ENCODE data around the gene GDPD5.
A peak's percentile ranks its signal among the peaks of the same experiment; 100 is the strongest.

GDPD5 gene

DNA sequence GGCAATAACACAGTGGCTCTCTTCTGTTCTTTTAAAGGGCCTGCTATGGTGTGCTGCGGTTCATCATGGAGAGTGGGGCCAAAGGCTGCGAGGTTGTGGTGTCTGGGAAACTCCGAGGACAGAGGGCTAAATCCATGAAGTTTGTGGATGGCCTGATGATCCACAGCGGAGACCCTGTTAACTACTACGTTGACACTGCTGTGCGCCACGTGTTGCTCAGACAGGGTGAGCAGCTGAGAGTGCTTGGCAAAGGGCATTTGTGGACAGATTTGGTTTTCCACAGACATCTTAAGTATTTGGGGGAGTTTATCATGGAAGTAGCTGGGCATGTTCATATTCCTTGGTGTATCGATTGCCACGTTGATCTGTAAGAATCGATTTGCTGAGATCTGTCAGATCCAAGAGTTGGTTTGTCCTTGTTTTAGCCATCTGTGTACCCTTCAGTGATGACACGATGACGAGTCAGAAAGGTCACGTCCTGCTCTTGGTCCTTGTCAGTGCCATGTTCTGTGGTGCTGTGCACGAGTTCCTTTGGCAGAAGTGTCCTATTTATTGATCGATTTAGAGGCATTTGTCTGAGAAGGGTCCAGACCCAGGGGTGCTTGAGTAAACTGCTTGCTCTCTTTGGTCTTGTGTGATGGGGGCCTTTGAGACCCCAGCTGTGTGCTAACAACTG is 121.6 kb downstream of the GDPD5 start:
- no peak overlapping the region for H3K4me3 ChIP-seq (ENCODE audit: control insufficient read depth, low read depth, low read length)
- no peak for DNase-seq (ENCODE audit: low read depth)
- TF ChIP-seq, protein P1, sequence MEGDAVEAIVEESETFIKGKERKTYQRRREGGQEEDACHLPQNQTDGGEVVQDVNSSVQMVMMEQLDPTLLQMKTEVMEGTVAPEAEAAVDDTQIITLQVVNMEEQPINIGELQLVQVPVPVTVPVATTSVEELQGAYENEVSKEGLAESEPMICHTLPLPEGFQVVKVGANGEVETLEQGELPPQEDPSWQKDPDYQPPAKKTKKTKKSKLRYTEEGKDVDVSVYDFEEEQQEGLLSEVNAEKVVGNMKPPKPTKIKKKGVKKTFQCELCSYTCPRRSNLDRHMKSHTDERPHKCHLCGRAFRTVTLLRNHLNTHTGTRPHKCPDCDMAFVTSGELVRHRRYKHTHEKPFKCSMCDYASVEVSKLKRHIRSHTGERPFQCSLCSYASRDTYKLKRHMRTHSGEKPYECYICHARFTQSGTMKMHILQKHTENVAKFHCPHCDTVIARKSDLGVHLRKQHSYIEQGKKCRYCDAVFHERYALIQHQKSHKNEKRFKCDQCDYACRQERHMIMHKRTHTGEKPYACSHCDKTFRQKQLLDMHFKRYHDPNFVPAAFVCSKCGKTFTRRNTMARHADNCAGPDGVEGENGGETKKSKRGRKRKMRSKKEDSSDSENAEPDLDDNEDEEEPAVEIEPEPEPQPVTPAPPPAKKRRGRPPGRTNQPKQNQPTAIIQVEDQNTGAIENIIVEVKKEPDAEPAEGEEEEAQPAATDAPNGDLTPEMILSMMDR (IDR thresholded peaks at IDR 0.05; ENCODE audit: control insufficient read depth, insufficient read depth, low read depth, low read length, missing control alignments): no peak

DNA sequence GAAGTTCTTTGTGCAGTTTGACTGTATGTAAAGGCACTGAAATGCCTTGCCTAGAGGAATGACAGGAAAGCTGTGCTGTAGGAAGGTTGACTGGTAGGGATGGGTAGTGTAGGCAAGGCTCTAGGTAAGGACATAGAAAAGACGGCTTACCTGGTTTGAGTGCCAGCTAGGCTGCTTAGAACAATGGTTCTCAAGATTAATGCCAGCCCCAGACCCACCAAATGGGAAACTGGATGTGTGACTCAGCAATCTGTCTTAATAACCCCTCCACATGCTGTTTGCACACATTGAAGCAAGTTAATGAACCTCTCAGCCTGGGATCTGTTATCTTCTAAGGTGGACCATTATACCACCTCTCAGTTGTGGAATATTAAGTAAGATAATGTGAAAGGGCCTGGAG is 122.7 kb downstream of the GDPD5 start:
- no peak for DNase-seq (ENCODE audit: low read depth)
- H3K4me3 ChIP-seq (ENCODE audit: control insufficient read depth, low read depth, low read length): no peak overlapping the region
- TF ChIP-seq, protein P1 (IDR thresholded peaks at IDR 0.05; ENCODE audit: control insufficient read depth, insufficient read depth, low read depth, low read length, missing control alignments): no peak

DNA sequence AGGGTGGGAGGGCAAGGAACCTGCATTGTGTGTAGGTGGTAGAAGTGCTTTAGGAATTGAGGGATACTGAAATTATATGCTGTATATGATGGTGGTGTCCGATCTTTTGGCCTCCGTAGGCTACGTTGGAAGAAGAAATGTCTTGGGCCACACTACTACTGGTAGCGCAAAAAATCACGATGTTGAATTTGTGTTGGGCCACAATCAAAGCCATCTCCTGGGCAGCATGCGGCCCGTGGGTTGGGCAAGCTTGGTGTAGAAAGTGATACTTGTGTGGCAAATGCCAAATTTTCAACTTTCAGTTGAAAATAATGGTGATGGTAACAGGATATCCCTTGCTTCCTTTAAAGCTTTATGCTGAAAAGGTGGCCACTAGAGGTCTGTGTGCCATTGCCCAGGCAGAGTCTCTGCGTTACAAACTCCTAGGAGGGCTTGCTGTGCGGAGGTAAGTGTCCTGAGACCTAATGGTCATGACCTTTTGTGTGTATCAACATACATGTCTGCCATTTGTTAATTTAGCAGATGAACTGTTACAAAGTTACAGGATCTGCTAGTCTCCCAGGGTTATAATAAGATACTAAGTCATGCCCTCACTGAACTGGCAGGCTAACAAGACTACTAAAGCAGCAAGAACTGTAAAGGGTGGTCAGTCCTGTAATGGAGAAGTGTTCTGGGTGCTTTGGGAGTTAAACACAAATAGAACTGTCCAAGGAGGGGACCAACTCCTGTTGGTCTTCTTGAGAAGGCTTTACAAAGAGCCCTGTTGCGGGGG is 123.6 kb downstream of the GDPD5 start:
- DNase-seq (ENCODE audit: low read depth): no peak
- peak overlapping the region; percentile 15 for H3K4me3 ChIP-seq (ENCODE audit: control insufficient read depth, low read depth, low read length)
- TF ChIP-seq, protein P1 (IDR thresholded peaks at IDR 0.05; ENCODE audit: control insufficient read depth, insufficient read depth, low read depth, low read length, missing control alignments): no peak

DNA sequence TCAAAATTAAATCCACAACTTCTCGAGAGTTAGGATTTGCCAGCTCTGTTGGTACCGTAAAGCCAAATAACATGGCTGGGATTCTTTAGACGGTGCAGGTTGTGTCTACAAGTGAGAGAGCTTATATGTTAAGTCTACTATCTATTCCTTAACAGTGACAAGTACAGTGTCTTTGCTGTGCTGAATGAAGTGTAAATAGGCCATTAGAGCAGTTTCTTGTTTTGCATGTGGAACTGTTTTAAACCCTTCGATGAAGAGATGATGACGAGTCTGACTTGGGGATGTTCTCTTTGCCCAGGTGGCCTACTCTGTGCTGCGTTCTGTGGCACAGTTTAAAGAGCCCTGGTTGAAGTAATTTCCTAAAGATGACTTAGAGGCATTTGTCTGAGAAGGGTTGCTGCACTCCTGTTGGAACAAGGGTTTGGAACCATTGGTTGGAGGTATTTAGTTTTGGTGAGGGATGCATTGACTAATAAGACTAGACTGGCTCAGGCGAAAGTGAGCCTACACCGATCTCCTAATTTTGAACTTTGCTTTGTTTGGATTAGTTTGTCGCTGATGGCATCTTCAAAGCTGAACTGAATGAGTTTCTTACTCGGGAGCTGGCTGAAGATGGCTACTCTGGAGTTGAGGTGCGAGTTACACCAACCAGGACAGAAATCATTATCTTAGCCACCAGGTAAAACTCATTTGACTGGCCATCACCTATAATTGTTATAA is 125.4 kb downstream of the GDPD5 start:
- DNase-seq (ENCODE audit: low read depth): no peak
- TF ChIP-seq, protein P1 (IDR thresholded peaks at IDR 0.05; ENCODE audit: control insufficient read depth, insufficient read depth, low read depth, low read length, missing control alignments): no peak
- peak overlapping the region; percentile 80 for H3K4me3 ChIP-seq (ENCODE audit: control insufficient read depth, low read depth, low read length)

DNA sequence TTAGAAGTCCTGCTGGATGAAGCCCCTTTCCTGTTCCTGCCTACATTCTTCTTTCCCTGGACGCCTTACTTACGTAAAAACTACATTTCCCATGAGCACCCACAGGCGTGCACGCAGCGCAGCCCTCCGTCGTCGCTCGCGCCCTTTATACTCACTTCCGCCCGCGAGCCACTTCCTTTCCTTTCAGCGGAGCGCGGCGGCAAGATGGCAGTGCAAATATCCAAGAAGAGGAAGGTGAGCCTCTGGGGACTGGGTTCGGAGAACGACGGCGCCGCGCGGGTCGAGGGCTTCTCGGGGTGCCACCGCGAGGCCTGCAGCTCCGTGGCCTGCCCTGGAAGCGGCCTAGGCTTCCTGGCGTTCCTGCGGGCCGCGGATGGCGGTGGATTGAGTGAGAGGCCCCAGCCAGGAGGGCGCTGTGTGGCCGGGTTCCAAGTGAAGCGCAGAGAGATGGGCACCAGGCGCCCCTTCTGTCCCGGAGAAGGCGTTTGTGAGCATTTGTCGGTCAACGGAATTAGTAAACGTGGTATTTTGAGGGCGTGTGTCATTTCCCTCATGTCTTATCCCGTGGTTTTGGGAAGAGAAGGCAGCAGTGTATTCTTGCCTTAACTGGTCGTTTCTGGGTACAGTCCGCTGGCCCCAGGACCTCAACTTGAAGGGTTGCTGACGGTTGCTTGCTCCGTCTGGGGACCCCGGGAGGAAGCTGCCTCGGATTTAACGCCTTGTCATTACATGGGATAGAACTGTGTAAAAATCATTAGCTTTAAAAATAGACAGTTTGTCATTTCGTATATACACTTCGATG is 126.2 kb downstream of the GDPD5 start, which contains the start of gene RPS3:
RPS3 (plus strand) TSS at position 175 of the 802 bp plus-strand sequence; CDS start at position 205, 30 bp downstream.
- TF ChIP-seq, protein P1 (IDR thresholded peaks at IDR 0.05; ENCODE audit: control insufficient read depth, insufficient read depth, low read depth, low read length, missing control alignments): no peak
- peak; percentile 61 for DNase-seq (ENCODE audit: low read depth)
- peak within 1 kb of the TSS; percentile 80 for H3K4me3 ChIP-seq (ENCODE audit: control insufficient read depth, low read depth, low read length)

DNA sequence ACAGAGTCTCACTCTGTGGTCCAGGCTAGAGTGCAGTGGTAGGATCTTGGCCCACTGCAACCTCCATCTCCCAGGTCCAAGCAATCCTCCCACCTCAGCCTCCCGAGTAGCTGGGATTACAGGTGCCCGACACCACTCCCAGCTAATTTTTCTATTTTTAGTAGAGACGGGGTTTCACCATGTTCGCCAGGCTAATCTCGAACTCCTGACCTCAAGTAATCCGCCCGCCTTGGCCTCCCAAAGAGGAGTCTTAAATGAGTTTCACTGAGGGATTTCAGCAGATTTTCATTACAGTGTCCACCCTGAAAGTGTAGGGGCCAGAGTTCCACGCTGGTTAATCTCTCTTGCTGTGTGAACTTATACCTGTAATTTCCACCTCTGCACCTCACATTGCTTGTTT is 126.8 kb downstream of the GDPD5 start:
- H3K4me3 ChIP-seq (ENCODE audit: control insufficient read depth, low read depth, low read length): no peak overlapping the region
- DNase-seq (ENCODE audit: low read depth): no peak
- TF ChIP-seq, protein P1 (IDR thresholded peaks at IDR 0.05; ENCODE audit: control insufficient read depth, insufficient read depth, low read depth, low read length, missing control alignments): no peak

Measured in AG09309 (cell line).